NCI-H2227 (cell line): ENCODE results near the gene GABRB1.

Source experiments
- DNase-seq: peaks from one replicate; lab custom pipeline; 2025; ENCODE audit not compliant: unreplicated experiment; lab: John Stamatoyannopoulos, UW

The GABRB1 gene

GRCh38 chr4:47031011-47031678 is at the start of gene GABRB1:
GABRB1 (plus strand) TSS chr4:47031567.
- DNase-seq = peak; percentile 20

GRCh38 chr4:46984781-46985180 is 46.6 kb upstream of the GABRB1 start:
- no peak for DNase-seq

DNA sequence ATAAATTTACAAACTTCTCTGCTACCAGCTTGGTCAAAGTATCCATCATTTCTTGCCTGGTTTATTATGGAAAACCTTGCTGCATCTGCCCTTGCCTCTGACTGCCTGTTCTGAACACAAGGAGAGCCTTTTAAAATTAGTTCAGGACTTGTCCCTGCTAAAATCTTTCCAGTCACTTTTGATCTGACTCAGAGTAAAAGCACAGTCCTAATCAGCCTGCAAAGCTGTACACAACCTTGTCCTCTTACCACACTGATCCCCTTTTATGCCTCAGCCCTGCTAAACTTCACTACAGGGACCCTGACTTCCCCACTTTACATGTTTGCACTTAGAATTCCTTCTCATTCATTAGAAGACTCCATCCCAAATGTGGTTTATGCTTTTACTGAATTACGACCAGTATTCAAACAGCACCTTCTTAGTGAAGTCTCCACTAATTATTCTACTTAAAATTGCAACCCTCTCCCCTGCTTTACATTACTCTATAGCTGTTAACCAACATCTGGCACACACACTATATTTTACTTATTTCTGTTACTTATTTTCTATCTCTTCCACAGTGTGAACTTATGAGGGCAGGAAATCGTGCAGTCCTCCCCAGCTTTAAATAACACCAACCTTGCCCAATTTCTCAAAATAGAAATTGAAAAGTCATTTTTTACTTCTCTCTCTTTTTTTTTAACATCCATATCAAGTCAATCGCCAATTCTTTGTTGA is 44.3 kb upstream of the GABRB1 start:
- DNase-seq = no peak

DNA sequence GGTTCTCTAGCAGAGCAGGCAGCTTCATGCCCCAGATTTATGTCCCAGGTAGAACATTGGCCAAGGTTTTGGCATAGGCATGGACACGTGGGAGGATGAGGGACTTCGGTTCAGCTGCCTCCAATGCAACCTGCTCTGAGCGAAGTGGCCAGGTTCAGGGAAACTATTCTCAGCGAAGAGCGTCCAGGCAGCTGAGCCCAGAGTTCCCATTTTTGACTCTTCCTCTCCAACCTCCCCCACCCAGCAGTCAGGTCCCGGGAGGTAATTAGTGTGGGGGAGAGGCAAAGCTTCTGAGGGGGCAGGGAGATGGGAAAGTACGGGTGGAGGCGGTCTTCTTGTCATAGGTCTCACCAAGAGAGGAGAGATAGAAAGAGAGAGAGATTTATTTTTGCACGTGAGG is 39.0 kb upstream of the GABRB1 start:
- DNase-seq = no peak

DNA sequence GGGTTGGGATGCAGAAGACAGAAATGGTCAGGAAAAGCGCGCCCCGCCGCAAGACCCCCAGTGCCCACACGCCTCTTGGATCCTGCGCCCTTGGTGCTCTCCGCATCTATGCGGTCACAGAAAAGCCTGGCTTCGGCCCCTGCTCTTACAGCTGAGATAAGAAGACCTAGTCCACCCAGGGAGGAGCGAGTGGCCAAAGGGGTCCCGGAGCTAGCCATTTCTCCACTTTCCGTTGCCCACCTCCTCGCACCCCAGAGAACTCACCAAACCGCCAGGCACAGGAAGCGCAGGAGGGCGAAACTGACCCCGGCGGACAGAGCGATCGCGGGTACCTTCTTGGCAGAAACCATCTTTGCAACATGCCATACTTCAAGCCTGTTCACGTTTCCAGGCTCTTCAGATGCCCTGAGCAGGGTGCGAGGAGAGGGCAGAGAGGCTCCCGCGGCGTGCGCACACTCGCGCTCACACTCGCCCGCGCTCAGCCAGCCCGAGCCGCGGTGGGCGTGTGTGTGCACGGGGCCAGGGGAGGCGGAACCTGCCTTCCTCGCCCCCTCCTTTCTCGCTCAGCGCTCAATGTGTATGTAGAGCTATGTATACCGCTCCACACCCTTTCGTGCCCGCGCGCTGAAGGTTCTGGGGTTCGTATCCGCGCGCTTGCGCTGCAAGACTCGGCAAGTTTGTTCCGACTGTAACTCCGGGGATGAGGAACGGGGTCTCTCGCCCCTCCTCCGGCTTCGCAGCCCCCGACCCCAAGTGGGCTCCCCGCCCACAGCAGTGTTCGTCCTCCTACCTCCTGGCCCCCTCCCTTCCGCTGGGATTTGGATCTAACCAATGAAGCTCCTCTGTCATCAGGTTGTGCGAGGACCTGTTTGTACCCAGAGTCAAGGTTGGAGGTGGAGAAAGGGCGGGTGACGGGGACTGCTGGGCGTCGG is 38.0 kb upstream of the GABRB1 start, which contains the start of gene GABRA4:
TSS of gene GABRA4 (minus strand) at position 507 of the 932 bp plus-strand sequence. CDS start at position 350, 157 bp downstream.
- DNase-seq = no peak

GRCh38 chr4:46994007-46994405 is 37.4 kb upstream of the GABRB1 start:
- DNase-seq = no peak

DNA sequence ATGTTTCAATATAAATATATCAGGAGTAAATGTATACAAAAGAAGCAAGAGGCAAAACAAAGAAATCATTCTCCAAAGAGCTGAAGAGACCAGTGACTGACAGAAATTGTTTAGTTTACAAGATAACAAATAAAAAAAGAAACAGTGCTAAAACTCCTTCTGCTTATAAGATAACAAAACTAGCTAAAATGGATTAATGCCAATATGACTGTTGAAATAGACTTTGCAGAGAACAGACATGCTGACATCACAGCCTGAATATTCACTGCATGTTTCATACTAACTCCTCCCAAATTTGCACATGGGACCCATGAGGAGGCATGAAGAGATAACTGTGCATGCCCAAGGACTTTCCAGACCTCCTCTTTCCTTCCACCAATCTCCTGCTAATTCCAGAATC is 31.8 kb upstream of the GABRB1 start:
- no peak for DNase-seq

DNA sequence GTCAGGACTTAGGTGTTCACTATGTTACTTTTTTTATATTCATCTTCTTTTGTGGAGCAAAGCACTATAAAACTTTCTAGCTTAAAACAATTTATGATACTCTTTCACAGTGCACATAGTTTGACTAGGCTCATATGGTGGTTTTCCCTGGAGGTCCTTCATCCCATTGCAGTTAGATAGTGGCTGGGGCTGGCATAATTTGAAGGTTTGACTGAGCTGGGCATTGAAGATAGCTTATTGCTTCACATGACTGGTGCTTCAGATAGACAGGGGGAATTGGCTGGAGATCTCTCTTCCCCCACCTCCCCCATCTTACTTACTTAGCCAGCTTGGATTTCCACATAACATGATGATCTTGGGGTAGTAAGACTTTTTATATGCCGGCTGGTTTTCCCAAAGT is 31.0 kb upstream of the GABRB1 start:
- DNase-seq = no peak

GRCh38 chr4:47002580-47002979 is 28.8 kb upstream of the GABRB1 start:
- DNase-seq = no peak

- DNase-seq = no peak
These were observed 20.9 kb upstream of the GABRB1 start for GRCh38 chr4:47010347-47010911.

DNA sequence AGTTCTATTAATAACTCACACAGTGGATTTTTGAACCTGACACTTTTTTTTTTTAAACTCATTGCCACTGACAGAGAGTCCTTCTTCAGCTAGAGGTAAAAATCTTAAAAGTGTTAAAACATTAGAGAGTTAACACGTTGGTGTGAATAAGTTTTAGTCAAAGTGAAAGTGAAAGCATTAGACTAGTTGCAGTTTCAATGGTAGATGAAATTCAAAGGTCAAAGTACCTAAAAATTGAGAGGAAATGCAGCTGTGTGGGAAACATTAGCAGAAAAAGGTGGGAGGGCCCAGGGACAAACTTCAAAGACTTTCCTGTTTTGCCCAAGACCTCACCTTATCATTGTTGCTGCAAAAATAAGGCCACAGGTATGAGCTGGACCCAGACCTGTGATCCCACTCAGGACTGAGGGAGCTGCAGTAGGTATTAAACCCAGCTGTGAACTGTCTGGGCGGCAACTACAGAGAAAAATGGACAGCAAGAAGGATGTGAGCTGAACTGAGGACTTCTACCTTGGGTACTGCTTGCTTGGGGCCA is 20.4 kb upstream of the GABRB1 start:
- no peak for DNase-seq

DNA sequence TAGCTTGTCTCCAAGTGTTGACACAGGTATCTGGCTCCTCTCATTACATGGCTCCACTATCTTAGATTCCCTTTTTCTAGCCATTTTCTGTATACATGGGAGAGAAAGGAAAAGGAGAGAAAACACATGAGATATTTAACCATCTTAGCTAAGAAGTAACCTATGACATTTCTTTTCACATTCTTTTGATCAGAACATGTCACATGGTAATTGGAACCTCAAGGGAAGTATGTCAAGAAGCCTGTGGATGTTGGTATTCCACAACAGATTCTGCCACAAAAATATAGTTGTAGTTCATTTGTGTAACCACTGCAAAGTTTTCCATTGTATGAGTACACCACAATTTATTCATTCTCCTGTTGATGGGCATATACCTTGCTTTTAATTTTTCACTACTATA is 18.7 kb upstream of the GABRB1 start:
- DNase-seq = no peak

DNA sequence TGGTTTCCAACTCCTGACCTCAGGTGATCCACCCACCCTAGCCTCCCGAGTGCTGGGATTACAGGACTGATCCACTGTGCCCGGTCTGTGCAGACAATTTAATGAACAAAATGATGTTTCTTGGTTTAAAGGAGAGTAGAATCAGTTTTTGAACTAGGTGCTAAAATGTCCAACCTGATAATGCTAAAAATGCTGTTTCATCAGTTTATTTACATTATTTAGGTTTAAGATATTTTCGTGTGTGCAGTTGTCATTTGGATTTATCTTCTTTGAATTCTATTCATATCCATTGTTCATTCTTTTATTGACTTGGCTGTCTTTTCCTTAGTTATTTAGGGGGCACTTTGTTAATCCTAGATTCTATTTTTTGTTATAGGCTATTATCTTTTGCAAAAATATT is 18.0 kb upstream of the GABRB1 start:
- DNase-seq = no peak

DNA sequence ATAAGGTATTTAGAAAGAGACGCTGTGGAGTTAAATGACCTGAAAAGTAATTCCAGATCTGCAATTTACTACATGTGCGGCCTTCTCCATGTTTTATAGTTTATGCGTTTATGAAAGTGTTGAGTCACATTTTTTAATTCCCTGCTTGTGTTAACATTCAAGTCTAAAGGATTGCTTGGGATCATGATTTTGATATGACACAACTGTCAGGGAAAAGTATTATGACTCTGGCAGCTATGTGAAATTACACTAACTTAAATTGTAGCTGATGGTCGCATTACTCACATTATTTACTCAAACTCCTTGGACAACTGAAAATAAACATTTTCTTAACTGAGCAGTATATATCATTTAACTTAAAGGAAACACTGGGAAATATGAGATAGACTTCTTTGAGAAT is 14.3 kb upstream of the GABRB1 start:
- DNase-seq = no peak

DNA sequence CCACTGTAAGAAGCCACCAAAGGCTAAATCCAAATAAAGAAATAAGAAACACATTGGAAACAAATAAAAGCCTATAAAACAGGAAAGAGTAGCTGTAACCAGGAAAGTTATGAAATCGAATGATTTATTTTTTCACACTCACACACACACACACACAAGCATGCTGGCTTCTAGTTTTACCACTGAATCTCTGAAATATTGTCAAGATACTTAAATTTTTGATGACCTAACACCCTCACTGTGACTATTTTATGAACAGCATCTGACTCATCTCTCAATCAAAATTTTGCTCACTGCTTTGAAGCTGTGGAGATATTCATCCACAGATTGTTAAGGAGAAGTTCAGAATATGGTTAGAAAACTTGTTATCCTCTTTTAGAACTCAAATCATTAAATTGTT is 13.9 kb upstream of the GABRB1 start:
- DNase-seq = no peak

DNA sequence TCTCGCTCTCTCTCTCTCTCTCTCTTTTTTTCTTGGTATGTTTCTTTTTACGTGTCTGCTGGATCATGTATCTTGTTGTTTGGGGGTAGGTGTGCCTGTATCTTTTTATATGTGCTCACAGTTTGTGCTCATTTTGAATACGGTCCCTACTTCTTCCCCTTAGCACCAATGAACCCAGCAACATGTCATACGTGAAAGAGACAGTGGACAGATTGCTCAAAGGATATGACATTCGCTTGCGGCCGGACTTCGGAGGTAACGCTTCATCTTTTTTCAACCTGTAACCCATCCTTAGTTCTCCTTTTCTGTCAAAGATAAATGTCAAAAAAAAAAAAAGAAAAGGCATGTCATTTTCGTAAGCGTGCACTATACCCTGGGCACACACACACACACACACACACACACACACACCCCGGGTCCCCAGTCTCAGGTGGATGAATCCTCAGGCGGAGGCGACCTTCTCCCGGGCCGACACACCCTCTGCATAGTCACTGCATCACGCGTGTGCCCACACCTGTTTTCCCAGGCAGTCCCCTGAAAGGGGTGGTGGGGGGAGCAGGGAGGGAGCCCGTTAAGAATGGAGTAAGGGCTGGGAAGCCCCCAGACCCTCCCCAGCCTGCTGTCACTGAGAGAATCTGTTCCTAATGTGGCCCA is 511 bp downstream of the GABRB1 start:
- no peak for DNase-seq

DNA sequence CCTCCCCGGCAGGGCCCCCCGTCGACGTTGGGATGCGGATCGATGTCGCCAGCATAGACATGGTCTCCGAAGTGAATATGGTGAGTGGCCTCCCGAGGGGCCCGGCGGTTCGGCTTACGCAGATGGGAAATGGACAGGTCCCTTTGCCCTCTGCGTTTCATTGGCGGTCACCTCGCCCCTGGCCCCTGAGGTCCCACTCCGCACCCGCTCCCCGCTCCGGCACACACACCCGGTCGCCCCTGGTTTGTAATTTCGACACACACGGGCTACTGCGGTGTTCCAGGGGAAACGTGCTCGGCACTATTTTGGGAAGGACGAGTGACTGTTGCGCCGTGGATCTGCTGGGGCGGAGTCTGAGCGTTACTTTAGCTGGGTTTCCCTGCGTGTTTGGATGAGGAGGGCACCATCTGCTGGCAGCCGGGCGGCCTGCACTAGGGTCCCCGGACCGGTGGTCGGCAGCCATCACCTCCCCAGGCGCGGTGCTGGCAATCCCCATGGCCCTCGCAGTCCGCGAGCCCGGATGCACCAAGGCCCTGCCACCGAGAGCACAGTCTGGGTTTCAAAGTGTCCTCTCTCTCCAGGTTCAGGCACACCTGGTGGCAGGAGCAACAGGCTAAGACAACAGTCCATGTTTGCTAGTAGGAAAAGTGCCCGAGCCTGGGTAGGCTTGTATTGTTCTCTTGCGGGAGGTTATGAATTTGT is 1.2 kb downstream of the GABRB1 start:
- peak; percentile 39 for DNase-seq

- no peak for DNase-seq
These were observed 6.9 kb downstream of the GABRB1 start for GRCh38 chr4:47038263-47038662.

DNA sequence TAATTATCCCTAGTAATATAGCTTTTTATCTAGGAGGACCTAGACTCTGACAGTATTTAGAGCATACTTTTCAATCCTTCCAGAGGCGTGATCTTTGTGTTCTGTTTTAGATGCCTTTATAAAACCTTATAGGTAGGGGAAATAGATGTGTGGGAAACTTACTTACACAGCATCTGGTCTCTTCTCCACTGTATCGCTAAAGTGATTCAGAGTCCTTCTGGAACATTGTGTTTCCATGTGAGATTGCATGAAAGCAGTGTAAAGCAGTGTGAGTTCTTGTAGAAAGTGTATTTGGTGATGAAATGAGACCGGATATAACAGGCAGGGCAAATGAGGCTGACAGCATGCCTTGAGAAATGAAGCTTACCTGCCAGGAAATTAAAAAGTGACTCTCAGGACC is 9.5 kb downstream of the GABRB1 start:
- DNase-seq = no peak

- DNase-seq = no peak
These were observed 12.5 kb downstream of the GABRB1 start for GRCh38 chr4:47043821-47044220.
